RWPE2 (cell line): Measurements from ENCODE around the gene CLN3.

Experiments
- ATAC-seq: fragments of 200-7000 bp; cut with Tn5 transposase; 3 replicates; pipeline ENCODE4 v1.9.1; 2021; ENCODE audit warnings: low read depth
- DNase-seq: peaks from one replicate; pipeline ENCODE4 v3.0.0-alpha.2; 2020; ENCODE audit warnings: low spot score
- H3K27ac ChIP-seq: fragments of 450-650 bp; 2 replicates; pipeline ENCODE4 v1.5.1; 2017; ENCODE audit warnings: mild to moderate bottlenecking; ENCODE audit not compliant: poor library complexity, severe bottlenecking
- H3K27me3 ChIP-seq: fragments of 250-450 bp; sonication (Bioruptor Pico); 2 replicates; pipeline ENCODE4 v1.5.1; 2021; ENCODE audit warnings: mild to moderate bottlenecking, moderate library complexity; ENCODE audit not compliant: insufficient read depth, poor library complexity, severe bottlenecking
- H3K36me3 ChIP-seq: fragments of 250-450 bp; sonication (Bioruptor Pico); 2 replicates; pipeline ENCODE4 v1.5.1; 2020; ENCODE audit warnings: low read depth, mild to moderate bottlenecking, moderate library complexity
- H3K4me1 ChIP-seq: fragments of 250-450 bp; sonication (Bioruptor Pico); 2 replicates; pipeline ENCODE4 v1.5.1; 2021; ENCODE audit warnings: mild to moderate bottlenecking, moderate library complexity; ENCODE audit not compliant: insufficient read depth, poor library complexity, severe bottlenecking
- H3K4me3 ChIP-seq: fragments of 250-450 bp; sonication (Bioruptor Pico); 2 replicates; pipeline ENCODE4 v1.5.1; 2021; ENCODE audit warnings: mild to moderate bottlenecking, moderate library complexity; ENCODE audit not compliant: severe bottlenecking
- H3K9me3 ChIP-seq: fragments of 250-450 bp; sonication (Bioruptor Pico); 2 replicates; pipeline ENCODE4 v1.5.1; 2021; ENCODE audit warnings: mild to moderate bottlenecking, moderate library complexity; ENCODE audit not compliant: severe bottlenecking
- TF ChIP-seq, protein P1 (sequence below): fragments of 450-650 bp; IDR thresholded peaks from one replicate; pipeline ENCODE4 v1.5.1; 2017; ENCODE audit warnings: mild to moderate bottlenecking, moderate library complexity; ENCODE audit not compliant: poor library complexity, severe bottlenecking

CLN3 gene

DNA sequence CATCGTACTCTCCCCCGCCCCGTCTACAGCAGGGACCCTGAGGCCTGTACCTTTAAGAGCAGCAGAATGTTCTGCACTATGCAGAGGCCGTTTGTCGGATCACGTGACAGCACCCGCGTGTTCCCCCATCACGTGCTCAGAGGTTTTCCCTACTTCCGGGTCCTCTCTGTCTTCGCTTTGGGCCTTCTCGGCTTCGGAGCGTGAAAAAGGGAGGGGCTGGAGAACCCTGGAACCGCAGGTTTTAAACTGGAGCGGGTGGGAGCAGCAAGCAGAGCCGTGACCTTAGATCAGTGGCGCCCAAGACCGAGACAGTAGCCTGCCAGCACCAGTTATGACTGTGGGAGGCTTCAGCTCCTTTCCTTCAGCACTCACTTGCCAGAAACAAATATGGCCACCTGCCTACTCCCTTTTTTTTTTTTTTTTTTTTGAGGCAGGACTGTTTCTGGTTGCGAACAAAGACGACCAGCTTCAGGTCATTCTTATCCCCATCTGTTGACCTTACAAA is at the start of gene CLN3:
Gene CLN3, minus strand, starts transcription at position 105 of the 505 bp plus-strand sequence. CDS start 315 bp downstream, outside the sequence.
- Histone ChIP-seq H3K9me3 (no peaks in the 10 kb centered on the region), H3K4me3 (peak within 1 kb of the TSS; percentile 52), H3K27me3 (no peaks in the 10 kb centered on the region), H3K36me3 (peaks cover 6% of the 10 kb centered on the region; the same call in 1 of the 2 replicates), H3K27ac (peak within 1 kb of the TSS; percentile 60), H3K4me1 (peaks cover 4% of the 10 kb centered on the region)
- TF ChIP-seq, protein P1, sequence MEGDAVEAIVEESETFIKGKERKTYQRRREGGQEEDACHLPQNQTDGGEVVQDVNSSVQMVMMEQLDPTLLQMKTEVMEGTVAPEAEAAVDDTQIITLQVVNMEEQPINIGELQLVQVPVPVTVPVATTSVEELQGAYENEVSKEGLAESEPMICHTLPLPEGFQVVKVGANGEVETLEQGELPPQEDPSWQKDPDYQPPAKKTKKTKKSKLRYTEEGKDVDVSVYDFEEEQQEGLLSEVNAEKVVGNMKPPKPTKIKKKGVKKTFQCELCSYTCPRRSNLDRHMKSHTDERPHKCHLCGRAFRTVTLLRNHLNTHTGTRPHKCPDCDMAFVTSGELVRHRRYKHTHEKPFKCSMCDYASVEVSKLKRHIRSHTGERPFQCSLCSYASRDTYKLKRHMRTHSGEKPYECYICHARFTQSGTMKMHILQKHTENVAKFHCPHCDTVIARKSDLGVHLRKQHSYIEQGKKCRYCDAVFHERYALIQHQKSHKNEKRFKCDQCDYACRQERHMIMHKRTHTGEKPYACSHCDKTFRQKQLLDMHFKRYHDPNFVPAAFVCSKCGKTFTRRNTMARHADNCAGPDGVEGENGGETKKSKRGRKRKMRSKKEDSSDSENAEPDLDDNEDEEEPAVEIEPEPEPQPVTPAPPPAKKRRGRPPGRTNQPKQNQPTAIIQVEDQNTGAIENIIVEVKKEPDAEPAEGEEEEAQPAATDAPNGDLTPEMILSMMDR: no peak
- DNase-seq: peak; percentile 90
- peak; percentile 93 for ATAC-seq

- Histone ChIP-seq H3K36me3 (no peaks in the 10 kb centered on the region), H3K9me3 (no peaks in the 10 kb centered on the region), H3K27ac (no peak overlapping the region), H3K27me3 (no peaks in the 10 kb centered on the region), H3K4me3 (no peak overlapping the region), H3K4me1 (peaks cover 8% of the 10 kb centered on the region)
- ATAC-seq (no peak), DNase-seq (no peak)
- TF ChIP-seq, protein P1: no peak
Observed at GRCh38 chr16:28540346-28540745, 48.5 kb upstream of the CLN3 start.

DNA sequence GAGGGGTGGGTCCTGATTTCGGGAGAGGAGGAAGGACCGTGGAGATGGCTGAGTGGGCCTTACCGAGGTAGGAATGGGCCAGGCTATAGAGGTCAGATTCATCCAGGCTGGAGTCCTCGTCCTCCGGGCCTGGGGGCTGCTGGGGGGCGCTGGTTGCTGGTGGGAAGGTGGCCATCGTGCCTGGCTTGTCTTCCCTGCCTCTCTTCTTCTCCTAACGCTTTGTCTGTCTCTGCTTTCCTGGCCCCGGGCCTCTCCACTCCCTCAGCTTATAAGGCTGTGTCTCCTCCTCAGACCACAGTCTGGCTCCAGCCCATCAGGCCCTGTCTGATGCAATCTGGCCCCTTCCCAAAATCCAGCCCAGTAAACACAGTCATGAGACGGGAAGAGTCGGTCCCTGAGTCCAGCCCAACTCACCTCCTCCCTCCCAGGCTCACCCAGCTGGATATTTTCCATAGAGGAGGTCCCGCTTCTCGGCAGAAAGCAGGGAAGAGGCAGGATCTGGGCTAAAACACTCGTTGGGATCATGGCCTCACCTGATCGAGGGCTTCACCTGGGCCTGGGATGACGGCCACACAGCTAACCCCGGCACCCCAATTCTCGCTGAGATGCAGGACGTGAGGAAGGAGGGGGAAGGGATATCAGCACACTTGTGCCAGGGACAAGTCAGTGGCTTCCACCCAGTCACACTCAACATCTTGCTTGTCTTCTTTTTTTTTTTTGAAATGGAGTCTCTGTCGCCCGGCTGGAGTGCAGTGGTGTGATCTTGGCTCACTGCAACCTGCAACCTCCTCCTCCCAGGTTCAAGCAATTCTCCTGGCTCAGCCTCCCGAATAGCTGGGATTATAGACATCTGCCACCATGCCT is 47.1 kb upstream of the CLN3 start, which contains the start of gene NUPR1:
Gene NUPR1, minus strand, starts transcription at position 242 of the 864 bp plus-strand sequence. Its CDS starts 67 bp downstream, at position 175.
- H3K4me1 ChIP-seq: peaks cover 11% of the 10 kb centered on the region
- no peak within 1 kb of the TSS for H3K27ac ChIP-seq
- TF ChIP-seq, protein P1: no peak
- peak within 1 kb of the TSS; percentile 22 for H3K4me3 ChIP-seq
- no peaks in the 10 kb centered on the region for H3K9me3 ChIP-seq
- DNase-seq: peak; percentile 69
- peak; percentile 67 for ATAC-seq
- no peaks in the 10 kb centered on the region for H3K36me3 ChIP-seq
- H3K27me3 ChIP-seq: no peaks in the 10 kb centered on the region

DNA sequence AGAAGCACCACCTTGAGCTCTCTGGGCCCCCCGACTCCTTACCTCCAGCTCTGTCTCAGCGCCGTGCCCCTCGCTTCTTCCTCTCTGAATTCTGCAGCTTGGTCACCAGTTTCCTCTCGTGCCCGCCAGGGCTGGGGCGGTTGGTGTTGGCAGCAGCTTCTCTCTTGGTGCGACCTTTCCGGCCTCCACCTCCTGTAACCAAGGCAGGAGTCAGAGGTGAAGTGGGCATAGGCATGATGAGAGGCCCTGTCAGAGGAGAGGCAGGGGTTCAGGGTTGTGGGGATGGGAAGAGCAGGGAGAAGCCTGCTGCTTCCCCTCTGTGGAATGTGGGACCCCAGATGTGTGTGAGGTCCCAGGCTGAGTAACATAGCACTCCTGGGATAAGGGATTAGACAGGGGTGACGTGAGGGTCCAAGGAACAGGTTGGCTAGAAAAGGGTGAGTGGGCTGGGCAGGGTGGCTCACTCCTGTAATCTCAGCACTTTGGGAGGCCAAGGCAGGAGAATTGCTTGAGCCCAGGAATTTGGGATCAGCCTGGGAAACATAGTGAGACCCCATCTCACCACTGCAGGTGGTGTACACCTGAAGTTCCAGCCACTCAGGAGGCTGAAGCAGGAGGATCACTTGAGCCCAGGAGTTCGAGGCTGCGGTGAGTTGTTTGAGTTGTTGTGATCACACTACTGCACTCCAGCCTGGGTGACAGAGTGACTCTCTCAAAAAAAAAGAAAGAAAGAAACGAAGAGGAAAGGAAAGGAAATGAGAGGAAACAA is 46.3 kb upstream of the CLN3 start:
- DNase-seq (no peak), ATAC-seq (no peak)
- Histone ChIP-seq H3K4me3 (peak overlapping the region; percentile 22), H3K9me3 (no peaks in the 10 kb centered on the region), H3K27me3 (no peaks in the 10 kb centered on the region), H3K36me3 (no peaks in the 10 kb centered on the region), H3K4me1 (peaks cover 14% of the 10 kb centered on the region), H3K27ac (no peak overlapping the region)
- TF ChIP-seq, protein P1: no peak
